ENCODE results near the gene SLC16A4. TPM values are rescaled to one million over a fixed set of nuclear protein-coding genes. Genes with fewer than 3 reads are reported as not detected.
"Not testable (repeated sequence)": the region's sequence is repeated elsewhere in the genome, so short reads cannot be mapped to it uniquely, and the experiment has no call there.

SLC16A4 gene
- total RNA-seq: 1 to 10 TPM in 2 of 4 donors, under 1 TPM in 1, not detected in 1; 0.88 to 4.5 (median 4.2) TPM

- intact Hi-C loops (cut with DNase I): no loop called here
- peak within 1 kb of the TSS in 3 of 4 donors; percentile 7 to 50 (median 31) for H3K4me3 ChIP-seq
- peak within 1 kb of the TSS; percentile 7 to 78 (median 70) for H3K27ac ChIP-seq
- TF ChIP-seq POLR2A (IDR thresholded peaks at IDR 0.05): no peak
- TF ChIP-seq, protein P1, sequence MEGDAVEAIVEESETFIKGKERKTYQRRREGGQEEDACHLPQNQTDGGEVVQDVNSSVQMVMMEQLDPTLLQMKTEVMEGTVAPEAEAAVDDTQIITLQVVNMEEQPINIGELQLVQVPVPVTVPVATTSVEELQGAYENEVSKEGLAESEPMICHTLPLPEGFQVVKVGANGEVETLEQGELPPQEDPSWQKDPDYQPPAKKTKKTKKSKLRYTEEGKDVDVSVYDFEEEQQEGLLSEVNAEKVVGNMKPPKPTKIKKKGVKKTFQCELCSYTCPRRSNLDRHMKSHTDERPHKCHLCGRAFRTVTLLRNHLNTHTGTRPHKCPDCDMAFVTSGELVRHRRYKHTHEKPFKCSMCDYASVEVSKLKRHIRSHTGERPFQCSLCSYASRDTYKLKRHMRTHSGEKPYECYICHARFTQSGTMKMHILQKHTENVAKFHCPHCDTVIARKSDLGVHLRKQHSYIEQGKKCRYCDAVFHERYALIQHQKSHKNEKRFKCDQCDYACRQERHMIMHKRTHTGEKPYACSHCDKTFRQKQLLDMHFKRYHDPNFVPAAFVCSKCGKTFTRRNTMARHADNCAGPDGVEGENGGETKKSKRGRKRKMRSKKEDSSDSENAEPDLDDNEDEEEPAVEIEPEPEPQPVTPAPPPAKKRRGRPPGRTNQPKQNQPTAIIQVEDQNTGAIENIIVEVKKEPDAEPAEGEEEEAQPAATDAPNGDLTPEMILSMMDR (IDR thresholded peaks at IDR 0.05): no peak
- DNase-seq: no peak
- WGBS, 2 donors: 45 to 55% methylated on average over 8 of the region's 8 CpGs
- no peaks in the 10 kb centered on the region for H3K9me3 ChIP-seq
- H3K36me3 ChIP-seq: peaks cover 0 to 15% (median 4%) of the 10 kb centered on the region in 3 donors
- H3K4me1 ChIP-seq: peaks cover 0 to 42% (median 5%) of the 10 kb centered on the region in 3 donors
- no peaks in the 10 kb centered on the region for H3K27me3 ChIP-seq
Observed at GRCh38 chr1:110390692-110391245, at the start of gene SLC16A4. Gene SLC16A4, minus strand, starts transcription at chr1:110391026. Its CDS starts 1,703 bp downstream, at chr1:110389323.

DNA sequence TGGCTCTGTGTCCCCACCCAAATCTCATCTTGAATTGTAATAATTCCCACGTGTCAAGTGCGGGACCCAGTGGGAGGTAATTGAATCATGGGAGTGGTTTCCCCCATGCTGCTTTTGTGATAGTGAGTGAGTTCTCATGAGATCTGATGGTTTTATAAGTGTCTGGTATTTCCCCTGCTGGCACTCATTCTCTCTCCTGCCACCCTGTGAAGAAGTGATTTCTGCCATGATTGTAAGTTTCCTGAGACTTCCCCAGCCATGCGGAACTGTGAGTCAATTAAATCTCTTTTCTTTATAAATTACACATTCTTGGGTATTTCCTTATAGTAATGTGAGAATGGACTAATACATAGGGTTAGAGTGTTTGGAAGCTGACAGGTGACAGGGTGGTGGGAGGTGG lies 49.0 kb upstream of the SLC16A4 start:
- H3K27me3 ChIP-seq; H3K4me3 ChIP-seq; H3K27ac ChIP-seq; H3K9me3 ChIP-seq; DNase-seq; H3K4me1 ChIP-seq; H3K36me3 ChIP-seq; intact Hi-C loops (cut with DNase I): not testable (repeated sequence)
- WGBS, 2 donors: 85 to 94% methylated on average over 3 of the region's 3 CpGs

DNA sequence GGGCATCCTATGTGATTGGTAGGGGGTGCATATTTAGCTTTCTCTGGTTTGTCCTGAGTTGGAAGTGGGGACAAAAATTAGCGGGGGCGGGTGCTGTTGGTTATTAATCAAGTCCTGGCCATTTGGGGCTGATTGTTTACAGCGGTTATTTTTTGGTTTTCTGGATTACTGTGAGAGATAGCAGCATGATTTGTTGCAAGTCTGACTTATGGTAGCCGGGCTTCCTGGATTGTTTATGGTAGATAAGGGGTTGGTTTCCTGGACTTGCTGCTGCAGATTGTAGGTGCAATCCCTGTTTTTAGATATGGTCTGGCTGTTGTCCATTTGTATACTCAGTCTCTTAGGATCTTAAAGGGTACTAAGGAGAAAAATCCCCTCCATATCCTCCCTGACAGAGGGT lies 48.1 kb upstream of the SLC16A4 start:
- H3K27ac ChIP-seq: no peak overlapping the region
- no peaks in the 10 kb centered on the region for H3K36me3 ChIP-seq
- peaks cover 0 to 7% (median 0%) of the 10 kb centered on the region in 3 donors for H3K4me1 ChIP-seq
- no peaks in the 10 kb centered on the region for H3K9me3 ChIP-seq
- TF ChIP-seq POLR2A (IDR thresholded peaks at IDR 0.05): no peak
- TF ChIP-seq, protein P1 (IDR thresholded peaks at IDR 0.05): no peak
- 80 to 87% methylated on average over 4 of the region's 4 CpGs for WGBS, 2 donors
- H3K4me3 ChIP-seq: no peak overlapping the region
- intact Hi-C loops (cut with DNase I): no loop called here
- no peak for DNase-seq
- no peaks in the 10 kb centered on the region for H3K27me3 ChIP-seq

- H3K27ac ChIP-seq; DNase-seq; H3K4me1 ChIP-seq; H3K27me3 ChIP-seq; H3K36me3 ChIP-seq; H3K4me3 ChIP-seq; H3K9me3 ChIP-seq; intact Hi-C loops (cut with DNase I): not testable (repeated sequence)
- WGBS, 2 donors: 66% methylated on average over 8 to 9 of the region's 9 CpGs
Observed at GRCh38 chr1:110437645-110438299, 46.9 kb upstream of the SLC16A4 start.

DNA sequence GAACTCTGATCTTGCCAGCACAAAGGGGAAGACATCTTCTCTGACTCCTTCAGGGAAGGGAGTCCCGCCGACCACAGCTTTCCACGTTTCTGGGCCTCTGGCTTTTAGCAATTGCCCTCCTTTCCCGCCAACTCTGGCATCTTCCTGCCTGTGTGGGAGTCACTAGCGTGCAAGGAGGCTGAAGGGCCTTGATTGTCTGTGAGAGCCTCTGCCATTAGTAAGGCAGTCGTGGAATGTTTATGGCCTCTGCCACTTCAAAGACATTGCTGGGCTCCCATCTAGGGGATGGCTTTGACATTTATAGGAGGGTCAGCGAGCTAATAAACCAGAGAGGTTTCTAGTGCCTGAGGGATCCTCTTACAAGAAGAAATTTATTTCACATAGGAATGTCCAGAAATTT lies 45.8 kb upstream of the SLC16A4 start:
- Histone ChIP-seq H3K27ac (no peak overlapping the region), H3K4me1 (peaks cover 0 to 10% (median 0%) of the 10 kb centered on the region in 3 donors), H3K27me3 (peaks cover 0 to 5% (median 0%) of the 10 kb centered on the region in 4 donors), H3K36me3 (no peaks in the 10 kb centered on the region), H3K4me3 (no peak overlapping the region), H3K9me3 (no peaks in the 10 kb centered on the region)
- DNase-seq: no peak
- WGBS, 2 donors: 57 to 76% methylated on average over 2 to 7 of the region's 7 CpGs
- no peak for TF ChIP-seq POLR2A (IDR thresholded peaks at IDR 0.05)
- TF ChIP-seq, protein P1 (IDR thresholded peaks at IDR 0.05): no peak
- intact Hi-C loops (cut with DNase I): no loop called here

- peaks cover 0 to 22% (median 0%) of the 10 kb centered on the region in 4 donors for H3K27me3 ChIP-seq
- intact Hi-C loops (cut with DNase I): no loop called here
- no peak overlapping the region for H3K4me3 ChIP-seq
- TF ChIP-seq, protein P1 (IDR thresholded peaks at IDR 0.05): no peak
- TF ChIP-seq POLR2A (IDR thresholded peaks at IDR 0.05): no peak
- H3K4me1 ChIP-seq: peaks cover 0 to 3% (median 0%) of the 10 kb centered on the region in 3 donors
- H3K9me3 ChIP-seq: no peaks in the 10 kb centered on the region
- no peaks in the 10 kb centered on the region for H3K36me3 ChIP-seq
- DNase-seq: no peak
- WGBS, 2 donors: 64 to 72% methylated on average over 2 to 3 of the region's 3 CpGs
- no peak overlapping the region for H3K27ac ChIP-seq
Observed at GRCh38 chr1:110434946-110435345, 44.1 kb upstream of the SLC16A4 start.
